Duodenal mucosa (tissue), 2 donors: Measurements from ENCODE around the gene DCAF8.

Experiments
- H3K27ac ChIP-seq: one replicate; pipeline ENCODE4 v1.7.0; 2013; ENCODE audit warnings: low read depth, low read length
- H3K27me3 ChIP-seq, 2 donors: one replicate each; pipeline ENCODE4 v1.7.0; 2013; ENCODE audit warnings: low read length in 2 of 2, control low read depth in 1 of 2; ENCODE audit not compliant: insufficient read depth in 2 of 2, control insufficient read depth in 1 of 2
- H3K36me3 ChIP-seq, 2 donors: one replicate each; pipeline ENCODE4 v1.7.0; 2013; ENCODE audit warnings: low read length in 2 of 2, control low read depth in 1 of 2; ENCODE audit not compliant: insufficient read depth in 2 of 2, control insufficient read depth in 1 of 2
- H3K4me1 ChIP-seq, 2 donors: one replicate each; pipeline ENCODE4 v1.7.0; 2013; ENCODE audit warnings: low read length in 2 of 2, control low read depth in 1 of 2; ENCODE audit not compliant: insufficient read depth in 2 of 2, control insufficient read depth in 1 of 2
- H3K4me3 ChIP-seq, 2 donors: one replicate each; pipeline ENCODE4 v1.7.0; 2013; ENCODE audit warnings: low read length in 2 of 2, low read depth in 1 of 2
- H3K9ac ChIP-seq, 2 donors: one replicate each; pipeline ENCODE4 v1.7.0; 2013; ENCODE audit warnings: low read length in 2 of 2, low read depth in 1 of 2
- H3K9me3 ChIP-seq, 2 donors: one replicate each; pipeline ENCODE4 v1.7.0; 2013; ENCODE audit warnings: low read length in 2 of 2, control low read depth in 1 of 2; ENCODE audit not compliant: control insufficient read depth in 1 of 2

Gene DCAF8

DNA sequence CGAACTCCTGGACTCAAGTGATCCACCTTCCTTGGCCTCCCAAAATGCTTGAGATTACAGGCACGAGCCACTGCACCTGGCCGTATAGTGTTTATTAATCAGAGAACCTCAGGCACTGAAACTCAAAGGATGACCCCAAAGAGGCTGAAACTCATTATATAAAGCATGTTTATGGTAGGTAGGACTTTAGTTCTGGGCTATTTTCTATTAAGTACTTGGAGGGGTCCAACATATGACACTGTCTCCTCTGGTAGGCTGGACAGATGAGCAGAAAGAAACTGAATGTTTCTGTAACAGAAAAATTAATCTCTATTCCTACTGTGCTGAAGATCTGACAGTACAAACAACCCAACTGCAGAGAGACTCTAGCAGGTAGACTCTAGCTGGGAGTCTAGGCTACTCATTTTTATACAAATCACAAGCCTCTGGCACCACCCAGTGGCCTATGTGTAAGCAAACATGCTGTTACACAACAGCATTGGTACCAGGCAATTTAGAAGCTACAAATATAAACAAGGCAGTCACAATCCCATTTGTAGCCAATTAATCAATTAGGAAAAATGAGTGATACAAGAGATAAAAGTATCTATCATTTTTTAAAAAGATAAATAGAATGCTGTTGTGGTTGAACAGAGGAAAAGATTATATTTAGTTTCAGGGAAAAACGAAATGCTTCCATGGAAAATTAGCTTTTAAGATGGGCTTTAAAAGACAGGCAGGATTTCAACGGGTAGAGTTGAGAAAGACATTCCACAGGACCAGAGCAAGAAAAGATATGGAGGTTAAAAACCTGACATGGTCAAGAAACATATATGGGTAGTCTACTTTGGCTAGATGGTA, 10.4 kb downstream of the DCAF8 start:
- no peak overlapping the region for H3K4me3 ChIP-seq
- H3K36me3 ChIP-seq = peaks cover 0 to 15% of the 10 kb centered on the region in 2 donors
- peaks cover 0 to 6% of the 10 kb centered on the region in 2 donors for H3K4me1 ChIP-seq
- H3K27me3 ChIP-seq = no peaks in the 10 kb centered on the region
- H3K9me3 ChIP-seq = no peaks in the 10 kb centered on the region
- H3K9ac ChIP-seq = peak overlapping the region in 1 of 2 donors; percentile 19
- H3K27ac ChIP-seq = no peak overlapping the region

DNA sequence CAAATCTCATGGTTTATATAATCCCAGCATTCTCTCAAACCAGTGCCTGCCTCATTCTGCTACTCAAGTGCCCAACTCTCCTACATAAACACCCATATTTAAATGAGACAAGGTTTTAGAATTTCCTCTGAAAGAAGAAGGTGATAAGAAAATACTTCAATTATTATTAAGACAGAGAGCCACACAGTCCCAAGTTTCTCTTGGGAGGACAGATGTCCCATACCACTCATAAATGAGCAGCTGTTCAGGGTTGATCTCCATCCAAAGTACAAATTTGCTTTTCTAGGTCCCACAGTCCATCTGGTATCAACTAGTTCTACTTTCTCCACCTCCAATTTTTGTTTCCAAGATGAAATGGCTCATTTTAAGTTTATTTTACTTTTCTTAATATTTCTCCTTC, 11.3 kb downstream of the DCAF8 start:
- no peak overlapping the region for H3K27ac ChIP-seq
- no peak overlapping the region for H3K4me3 ChIP-seq
- H3K9ac ChIP-seq = no peak overlapping the region

DNA sequence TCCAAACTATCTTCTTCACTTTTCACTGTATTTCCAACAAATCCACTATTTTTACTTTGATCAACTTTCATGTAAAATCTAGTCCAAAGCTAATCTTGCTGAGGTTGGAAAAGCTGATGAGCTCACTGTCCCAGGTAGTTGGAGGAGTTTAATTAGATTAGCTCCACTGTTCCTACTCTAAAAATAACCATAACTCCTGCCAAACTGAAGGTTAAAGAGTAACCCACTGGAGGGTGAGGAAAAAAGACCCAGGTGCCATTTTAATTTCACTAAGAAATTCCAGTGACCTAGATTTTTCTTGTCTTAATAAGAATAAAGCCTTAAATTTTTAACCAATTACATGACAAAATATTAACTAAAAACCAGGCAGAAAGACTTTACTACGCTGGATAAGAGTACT, 15.3 kb downstream of the DCAF8 start:
- Histone ChIP-seq H3K4me1 (no peaks in the 10 kb centered on the region), H3K4me3 (no peak overlapping the region), H3K27me3 (no peaks in the 10 kb centered on the region), H3K9me3 (no peaks in the 10 kb centered on the region), H3K27ac (no peak overlapping the region), H3K36me3 (peaks cover 11 to 23% of the 10 kb centered on the region in 2 donors), H3K9ac (no peak overlapping the region)

More for the DNA sequence above, 11.3 kb downstream of the DCAF8 start:
- Histone ChIP-seq H3K36me3 (peaks cover 0 to 19% of the 10 kb centered on the region in 2 donors), H3K4me1 (peaks cover 0 to under 1% of the 10 kb centered on the region in 2 donors), H3K9me3 (no peaks in the 10 kb centered on the region), H3K27me3 (no peaks in the 10 kb centered on the region)

GRCh38 chr1:160245434-160245833, 16.9 kb downstream of the DCAF8 start:
- no peak overlapping the region for H3K4me3 ChIP-seq
- no peak overlapping the region for H3K27ac ChIP-seq
- peaks cover 11 to 28% of the 10 kb centered on the region in 2 donors for H3K36me3 ChIP-seq
- no peaks in the 10 kb centered on the region for H3K4me1 ChIP-seq
- H3K27me3 ChIP-seq = no peaks in the 10 kb centered on the region
- H3K9me3 ChIP-seq = no peaks in the 10 kb centered on the region
- no peak overlapping the region for H3K9ac ChIP-seq

- Histone ChIP-seq H3K27ac (no peak overlapping the region), H3K4me1 (no peaks in the 10 kb centered on the region), H3K9me3 (no peaks in the 10 kb centered on the region), H3K4me3 (no peak overlapping the region), H3K36me3 (peaks cover 23 to 36% of the 10 kb centered on the region in 2 donors), H3K9ac (no peak overlapping the region), H3K27me3 (no peaks in the 10 kb centered on the region)
Measured at GRCh38 chr1:160244209-160244608, 18.1 kb downstream of the DCAF8 start.

GRCh38 chr1:160243767-160244166, 18.6 kb downstream of the DCAF8 start:
- Histone ChIP-seq H3K4me3 (no peak overlapping the region), H3K27ac (no peak overlapping the region), H3K27me3 (no peaks in the 10 kb centered on the region), H3K9me3 (no peaks in the 10 kb centered on the region), H3K36me3 (peaks cover 28 to 41% of the 10 kb centered on the region in 2 donors), H3K9ac (no peak overlapping the region), H3K4me1 (no peaks in the 10 kb centered on the region)

- Histone ChIP-seq H3K9me3 (no peaks in the 10 kb centered on the region), H3K36me3 (peaks cover 50 to 75% of the 10 kb centered on the region in 2 donors), H3K4me1 (no peaks in the 10 kb centered on the region), H3K27ac (no peak overlapping the region), H3K9ac (no peak overlapping the region), H3K27me3 (no peaks in the 10 kb centered on the region), H3K4me3 (no peak overlapping the region)
Measured at GRCh38 chr1:160239582-160240299, 22.6 kb downstream of the DCAF8 start.

DNA sequence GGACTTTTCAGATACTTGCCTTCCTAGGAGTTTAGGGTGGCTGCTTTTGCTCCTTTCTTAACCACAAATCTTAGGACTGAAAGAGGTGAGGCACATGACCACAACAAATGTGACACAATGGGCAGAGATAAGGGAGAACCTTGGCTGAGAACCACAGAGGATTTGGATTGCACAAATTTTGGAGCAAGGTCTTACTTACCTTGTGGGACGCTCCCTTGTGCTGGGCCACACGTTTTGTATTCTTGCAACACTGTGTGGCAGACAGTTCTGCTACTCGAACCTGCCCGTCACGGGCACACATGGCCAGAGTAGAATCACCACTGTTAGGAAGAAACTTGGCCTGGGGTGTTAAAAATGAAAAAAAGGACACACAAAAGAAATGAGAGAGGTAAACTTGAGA, 23.9 kb downstream of the DCAF8 start:
- H3K27ac ChIP-seq = no peak overlapping the region
- peaks cover 50 to 81% of the 10 kb centered on the region in 2 donors for H3K36me3 ChIP-seq

GRCh38 chr1:160237558-160237957, 24.8 kb downstream of the DCAF8 start:
- Histone ChIP-seq H3K9ac (no peak overlapping the region), H3K27ac (no peak overlapping the region), H3K4me3 (no peak overlapping the region), H3K9me3 (no peaks in the 10 kb centered on the region), H3K27me3 (no peaks in the 10 kb centered on the region), H3K4me1 (no peaks in the 10 kb centered on the region), H3K36me3 (peaks cover 45 to 77% of the 10 kb centered on the region in 2 donors)

More for the DNA sequence above, 23.9 kb downstream of the DCAF8 start:
- Histone ChIP-seq H3K9ac (no peak overlapping the region), H3K4me3 (no peak overlapping the region), H3K4me1 (no peaks in the 10 kb centered on the region), H3K27me3 (no peaks in the 10 kb centered on the region), H3K9me3 (no peaks in the 10 kb centered on the region)

- no peak overlapping the region for H3K9ac ChIP-seq
- no peaks in the 10 kb centered on the region for H3K27me3 ChIP-seq
- H3K27ac ChIP-seq = no peak overlapping the region
- no peak overlapping the region for H3K4me3 ChIP-seq
- H3K36me3 ChIP-seq = peaks cover 42 to 84% of the 10 kb centered on the region in 2 donors
- no peaks in the 10 kb centered on the region for H3K4me1 ChIP-seq
- H3K9me3 ChIP-seq = no peaks in the 10 kb centered on the region
Measured at GRCh38 chr1:160236806-160237205, 25.5 kb downstream of the DCAF8 start.
